ENCODE data around the gene HERC2.
"Not testable (repeated sequence)": the region's sequence is repeated elsewhere in the genome, so short reads cannot be mapped to it uniquely, and the experiment has no call there.

HERC2 gene

GRCh38 chr15:28140062-28140461 lies 181.9 kb downstream of the HERC2 start:
- no peak overlapping the region for H3K27ac ChIP-seq
- no peak for DNase-seq (ENCODE audit: low read depth, low spot score)

DNA sequence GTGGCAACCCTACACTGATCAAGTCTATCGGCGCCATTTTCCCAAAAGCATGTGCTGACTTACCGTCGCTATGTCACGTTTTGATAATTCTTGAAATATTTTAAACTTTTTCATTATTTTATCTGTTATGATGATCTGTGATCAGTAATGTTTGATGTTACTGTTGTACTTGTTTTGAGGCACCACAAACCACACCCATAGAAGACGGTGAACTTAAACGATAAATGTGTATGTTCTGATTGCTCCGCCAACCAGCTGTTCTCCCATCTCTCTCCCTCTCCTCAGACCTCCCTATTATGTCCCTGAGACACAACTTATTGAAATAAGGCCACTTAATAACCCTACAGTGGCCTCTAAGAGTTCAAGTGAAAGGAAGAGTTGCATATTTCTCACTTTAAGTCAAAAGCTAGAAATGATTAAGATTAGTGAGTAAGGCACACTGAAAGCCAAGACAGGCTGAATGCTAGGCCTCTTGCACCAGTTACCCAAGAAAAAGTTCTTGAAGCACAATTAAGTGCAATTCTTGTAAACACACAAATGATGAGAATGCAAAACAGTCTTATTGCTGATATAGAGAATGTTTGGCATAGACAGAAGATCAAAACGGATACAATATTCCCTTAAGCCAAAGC lies 184.5 kb downstream of the HERC2 start:
- H3K27ac ChIP-seq; DNase-seq (ENCODE audit: low read depth, low spot score): not testable (repeated sequence)

GRCh38 chr15:28136236-28136904 lies 185.6 kb downstream of the HERC2 start:
- not testable (repeated sequence) for DNase-seq (ENCODE audit: low read depth, low spot score); H3K27ac ChIP-seq

DNA sequence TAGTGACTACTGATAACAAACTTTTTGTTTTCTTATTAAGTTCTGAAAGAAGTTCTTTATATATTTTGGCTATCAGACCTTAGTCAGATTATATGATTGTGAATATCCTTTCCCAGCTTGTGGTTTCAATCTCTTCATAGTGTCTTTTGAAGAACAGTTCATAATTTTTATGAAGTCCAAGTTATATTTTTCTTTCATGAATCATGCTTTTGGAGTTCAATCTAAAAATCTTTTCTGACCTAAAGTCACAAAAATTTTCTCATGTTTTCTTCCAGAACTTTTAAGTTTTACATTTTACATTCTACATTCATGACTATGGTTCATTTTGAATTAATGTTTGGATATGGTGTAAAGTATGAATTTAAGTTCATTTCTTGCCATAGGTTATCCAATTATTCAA lies 188.7 kb downstream of the HERC2 start:
- DNase-seq (ENCODE audit: low read depth, low spot score) = no peak
- H3K27ac ChIP-seq = no peak overlapping the region

GRCh38 chr15:28132524-28133275 lies 189.3 kb downstream of the HERC2 start:
- no peak overlapping the region for H3K27ac ChIP-seq
- no peak for DNase-seq (ENCODE audit: low read depth, low spot score)

DNA sequence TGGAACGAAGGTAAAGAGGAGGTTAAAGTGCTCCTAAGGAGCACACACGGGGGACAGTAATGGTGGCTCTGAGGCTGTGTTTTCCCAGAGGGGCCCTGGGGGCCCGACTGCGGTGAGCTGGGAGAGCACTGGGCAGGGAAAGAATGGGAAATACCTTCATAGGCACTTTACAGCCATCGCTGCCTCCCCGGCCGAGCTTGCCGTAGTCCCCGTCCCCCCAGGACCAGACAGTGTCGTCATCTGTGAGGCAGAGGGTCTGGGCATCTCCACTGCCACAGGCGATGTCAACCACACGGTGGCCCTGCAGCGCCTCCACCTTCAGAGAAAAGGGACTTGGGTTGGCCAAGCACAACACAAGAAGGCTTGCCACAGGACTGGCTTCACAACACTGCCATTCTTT lies 190.0 kb downstream of the HERC2 start:
- H3K27ac ChIP-seq = no peak overlapping the region

DNA sequence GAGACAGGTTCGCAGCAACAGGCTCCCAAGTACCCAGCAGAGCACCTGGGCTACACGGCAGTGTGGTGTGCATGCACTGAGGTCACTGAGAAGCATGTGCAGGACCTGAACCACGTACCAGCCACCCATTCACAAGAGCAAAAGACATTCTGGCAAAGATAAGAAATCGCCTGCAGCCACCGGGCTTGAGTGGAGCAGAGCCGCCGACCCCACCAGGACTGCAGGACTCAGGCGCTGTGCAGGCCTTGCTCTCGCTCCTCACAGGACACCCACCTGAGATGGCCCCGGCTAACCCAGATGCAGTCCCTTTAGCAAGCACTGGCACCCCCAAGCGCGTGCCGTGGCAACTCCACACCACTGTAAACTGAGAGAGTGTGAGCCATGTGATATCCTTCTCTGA lies 190.6 kb downstream of the HERC2 start:
- DNase-seq (ENCODE audit: low read depth, low spot score) = no peak
- H3K27ac ChIP-seq = no peak overlapping the region

More for the DNA sequence above, 190.0 kb downstream of the HERC2 start:
- no peak for DNase-seq (ENCODE audit: low read depth, low spot score)

DNA sequence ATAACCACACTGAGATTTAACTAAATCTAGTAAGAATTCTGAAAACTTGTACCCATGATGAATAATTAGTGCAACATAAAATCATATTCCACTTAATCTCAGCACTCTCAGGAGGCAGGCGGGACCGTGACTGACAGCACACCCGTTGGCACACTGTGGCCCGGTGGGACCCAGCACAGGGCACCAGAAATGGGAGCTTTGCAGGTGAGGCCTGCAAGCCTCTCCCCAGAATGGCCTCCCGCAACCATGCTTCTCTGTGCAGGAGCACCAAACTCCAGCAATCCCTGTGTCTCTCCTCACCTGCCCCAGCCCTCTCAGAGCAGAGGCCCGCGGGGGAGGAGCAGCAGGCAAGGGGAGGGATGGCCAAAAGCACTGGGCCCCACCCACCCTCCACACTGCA lies 191.3 kb downstream of the HERC2 start:
- no peak for DNase-seq (ENCODE audit: low read depth, low spot score)
- H3K27ac ChIP-seq = no peak overlapping the region

GRCh38 chr15:28129231-28129848 lies 192.6 kb downstream of the HERC2 start:
- no peak overlapping the region for H3K27ac ChIP-seq
- no peak for DNase-seq (ENCODE audit: low read depth, low spot score)

GRCh38 chr15:28128031-28128430 lies 193.9 kb downstream of the HERC2 start:
- DNase-seq (ENCODE audit: low read depth, low spot score) = no peak
- H3K27ac ChIP-seq = no peak overlapping the region

- DNase-seq (ENCODE audit: low read depth, low spot score) = no peak
- no peak overlapping the region for H3K27ac ChIP-seq
These were observed 194.9 kb downstream of the HERC2 start for GRCh38 chr15:28127036-28127435.

DNA sequence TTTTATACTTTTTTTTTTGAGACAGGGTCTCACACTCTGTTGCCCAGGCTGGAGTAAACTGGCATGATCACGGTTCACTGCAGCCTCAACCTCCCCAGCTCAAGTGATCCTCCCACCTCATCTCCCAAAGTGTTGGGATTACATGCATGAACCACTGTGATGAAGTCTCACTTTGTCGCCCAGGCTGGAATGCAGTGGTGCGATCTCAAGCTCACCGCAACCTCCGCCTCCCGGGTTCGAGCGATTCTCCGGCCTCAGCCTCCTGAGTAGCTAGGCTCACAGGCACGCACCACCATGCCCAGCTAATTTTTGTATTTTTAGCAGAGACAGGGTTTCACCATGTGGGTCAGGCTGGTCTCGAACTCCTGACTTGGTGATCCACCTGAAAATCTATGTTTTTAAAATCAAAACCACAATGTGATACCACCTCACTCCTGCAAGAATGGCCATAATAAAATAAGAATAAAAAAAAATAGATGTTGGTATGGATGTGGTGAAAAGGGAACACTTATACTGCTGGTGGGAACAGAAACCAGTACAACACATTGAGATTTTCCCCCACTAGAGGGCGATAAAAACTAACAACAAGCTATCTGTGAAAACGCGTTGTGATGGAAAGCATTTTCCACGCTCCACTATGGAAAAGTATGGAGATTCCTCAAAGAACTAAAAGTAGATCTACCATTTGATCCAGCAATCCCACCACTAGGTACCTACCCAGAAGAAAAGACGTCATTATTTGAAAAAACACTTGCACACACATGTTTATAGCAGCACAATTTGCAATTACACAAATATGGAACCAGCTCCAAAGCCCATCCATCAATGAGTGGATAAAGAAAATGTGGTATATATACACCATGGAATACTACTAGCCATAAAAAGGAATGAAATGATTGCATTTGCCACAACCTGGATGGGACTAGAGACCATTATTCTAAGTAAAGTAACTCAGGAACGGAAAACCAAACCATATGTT lies 196.0 kb downstream of the HERC2 start:
- no peak overlapping the region for H3K27ac ChIP-seq
- no peak for DNase-seq (ENCODE audit: low read depth, low spot score)

- DNase-seq (ENCODE audit: low read depth, low spot score) = no peak
These were observed 197.1 kb downstream of the HERC2 start for GRCh38 chr15:28124841-28125240.

DNA sequence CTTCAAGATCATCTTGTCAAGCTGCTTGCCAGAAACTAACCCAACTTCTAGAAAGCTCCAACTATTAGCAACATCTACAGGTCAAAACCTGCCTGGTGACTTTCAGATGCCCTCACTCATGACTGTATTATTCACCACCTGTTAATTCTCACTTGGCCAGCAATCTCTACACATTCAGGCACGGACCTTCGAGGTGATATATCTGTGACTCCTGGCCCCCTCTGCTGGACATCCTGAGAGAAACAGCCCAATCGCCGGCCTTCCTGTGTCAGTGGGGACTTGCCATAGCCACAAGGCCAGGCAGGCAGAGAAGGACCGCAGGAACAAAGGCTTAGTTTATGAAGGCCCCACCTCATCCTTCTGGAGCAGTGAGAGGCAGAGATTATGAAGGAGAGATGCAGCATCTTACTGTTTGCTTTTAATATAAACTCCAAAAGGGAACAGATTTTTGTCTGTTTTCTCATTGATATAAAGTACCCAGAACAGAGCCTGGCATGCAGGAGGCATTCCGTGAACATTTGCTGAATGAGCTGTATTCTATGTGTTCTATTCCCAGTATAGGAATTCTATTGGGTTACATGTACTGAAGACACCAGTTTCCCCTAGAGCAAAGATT lies 198.5 kb downstream of the HERC2 start:
- peak; percentile 84 for DNase-seq (ENCODE audit: low read depth, low spot score)
- peak overlapping the region; percentile 59 for H3K27ac ChIP-seq

More at GRCh38 chr15:28124841-28125240, 197.1 kb downstream of the HERC2 start:
- H3K27ac ChIP-seq = no peak overlapping the region

GRCh38 chr15:28122038-28122949 lies 199.7 kb downstream of the HERC2 start:
- peak overlapping the region; percentile 59 for H3K27ac ChIP-seq
- no peak for DNase-seq (ENCODE audit: low read depth, low spot score)

DNA sequence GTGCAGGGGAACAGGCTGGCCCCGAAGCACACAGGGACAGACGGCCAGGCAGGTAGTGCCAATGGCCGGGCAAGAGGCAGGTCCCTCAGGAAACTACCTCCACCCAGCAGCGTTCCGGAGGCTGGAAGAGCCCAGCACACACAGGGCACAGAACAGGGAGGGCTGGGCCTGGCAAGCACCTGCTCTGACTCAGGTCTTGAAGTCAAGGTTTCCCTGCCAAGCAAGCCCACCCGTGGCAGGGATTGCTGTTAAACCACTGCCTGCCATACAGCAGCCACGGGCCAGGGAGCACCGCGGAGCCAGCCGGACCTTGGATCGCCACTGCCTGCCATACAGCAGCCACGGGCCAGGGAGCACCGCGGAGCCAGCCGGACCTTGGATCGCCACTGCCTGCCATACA lies 200.4 kb downstream of the HERC2 start:
- DNase-seq (ENCODE audit: low read depth, low spot score); H3K27ac ChIP-seq: not testable (repeated sequence)

- H3K27ac ChIP-seq = no peak overlapping the region
- no peak for DNase-seq (ENCODE audit: low read depth, low spot score)
These were observed 201.7 kb downstream of the HERC2 start for GRCh38 chr15:28120359-28120640.

DNA sequence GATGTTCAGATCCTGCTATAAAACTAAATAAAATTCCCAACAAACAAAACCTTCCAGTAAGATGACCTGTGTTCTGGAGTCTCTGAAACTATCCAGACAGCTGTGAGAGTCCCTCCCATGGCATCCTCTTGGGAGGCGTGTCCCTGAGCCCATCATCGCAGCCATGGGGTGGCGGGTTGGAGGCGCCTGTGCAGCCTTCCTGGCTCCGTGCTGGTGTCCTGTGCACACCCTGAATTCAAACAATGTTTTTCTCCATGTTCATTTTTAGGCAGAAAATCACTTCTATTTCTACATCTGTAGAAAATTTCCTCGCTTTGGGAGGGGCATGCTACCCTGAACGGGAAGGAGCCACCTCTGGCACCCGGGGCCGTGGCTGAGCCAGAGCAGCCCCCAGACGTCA lies 203.4 kb downstream of the HERC2 start:
- no peak overlapping the region for H3K27ac ChIP-seq
- DNase-seq (ENCODE audit: low read depth, low spot score) = no peak

DNA sequence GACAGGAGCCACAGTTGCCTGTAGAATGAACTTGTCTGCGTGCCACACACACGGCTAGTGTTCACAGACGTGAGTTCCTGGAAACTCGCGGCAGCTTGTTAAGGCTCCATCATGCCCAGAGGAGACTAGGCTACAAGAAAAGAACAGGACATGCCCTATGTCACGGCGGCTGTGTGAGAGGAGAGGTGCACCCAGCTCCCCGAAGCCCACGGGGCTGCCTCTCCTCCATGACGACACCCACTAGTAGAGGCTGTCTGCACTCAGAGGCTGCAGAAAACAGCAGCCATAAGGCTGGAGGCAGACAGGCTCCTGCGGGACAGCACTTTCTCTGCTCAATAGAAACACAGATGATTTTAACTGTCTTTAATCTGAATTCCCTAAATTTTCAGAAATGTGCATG lies 203.9 kb downstream of the HERC2 start:
- H3K27ac ChIP-seq = no peak overlapping the region
- no peak for DNase-seq (ENCODE audit: low read depth, low spot score)

Measured in epithelial cell of prostate (primary cell).